GM18505 (cell line): ENCODE data around the gene LSAMP.
"Not testable (repeated sequence)": the region's sequence is repeated elsewhere in the genome, so short reads cannot be mapped to it uniquely, and the experiment has no call there.

Experiments used
- ATAC-seq: cut with Tn5 transposase; IDR thresholded peaks from one replicate; pipeline ENCODE4 v1.9.1; 2021; ENCODE audit not compliant: unreplicated experiment
- POLR2A ChIP-seq: IDR thresholded peaks from 4 replicates; pipeline ENCODE4 v1.6.1; 2011; ENCODE audit warnings: borderline replicate concordance; ENCODE audit not compliant: insufficient read depth, insufficient read length; ENCODE audit errors: extremely low read depth

The LSAMP gene

DNA sequence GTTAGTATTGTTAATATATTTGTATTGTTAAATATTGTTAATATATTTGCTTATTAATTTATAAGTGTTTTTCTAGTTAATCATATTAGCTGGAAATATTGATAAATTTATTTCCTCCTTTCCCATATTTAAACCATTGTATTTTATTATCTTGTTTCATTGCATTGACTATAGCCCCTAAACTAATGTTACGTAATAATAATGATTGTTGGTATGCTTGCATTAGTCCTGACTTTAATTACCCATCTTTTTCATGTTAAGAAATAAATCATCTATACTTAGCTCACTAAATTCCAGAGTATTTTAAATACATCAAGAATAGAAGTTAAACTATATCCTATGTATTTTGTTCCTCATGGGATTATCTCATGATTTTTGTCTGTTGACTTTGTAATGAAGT, 368.2 kb downstream of the LSAMP start:
- ATAC-seq, result no peak
- no peak for TF ChIP-seq POLR2A

DNA sequence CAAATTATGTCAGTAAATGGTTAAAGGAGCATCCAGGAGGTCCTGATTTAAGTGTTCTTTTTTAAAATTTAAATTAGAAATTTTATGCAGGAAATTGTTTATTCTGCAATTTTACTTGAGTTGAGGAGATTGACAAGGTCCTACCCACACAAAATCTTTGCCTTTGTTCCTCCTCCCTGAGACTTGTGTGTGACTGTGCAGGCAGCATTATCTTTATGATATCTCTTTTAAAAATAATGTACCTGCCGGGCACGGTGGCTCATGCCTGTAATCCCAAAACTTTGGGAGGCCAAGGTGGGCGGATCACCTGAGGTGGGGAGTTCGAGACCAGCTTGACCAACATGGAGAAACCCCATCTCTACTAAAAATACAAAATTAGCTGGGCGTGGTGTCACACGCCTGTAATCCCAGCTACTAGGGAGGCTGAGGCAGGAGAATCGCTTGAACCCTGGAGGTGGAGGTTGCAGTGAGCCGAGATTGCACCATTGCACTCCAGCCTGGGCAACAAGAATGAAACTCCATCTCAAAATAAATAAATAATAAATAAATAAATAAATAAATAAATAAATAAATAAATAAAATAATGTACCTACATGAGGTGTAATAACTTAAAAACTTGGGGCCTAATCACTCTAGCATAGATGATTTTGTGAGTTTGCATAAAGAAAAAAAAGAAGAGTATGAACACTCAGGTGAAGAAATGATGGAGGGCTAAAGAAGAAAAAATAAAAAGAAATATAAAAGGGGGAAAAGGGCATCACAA, 374.6 kb downstream of the LSAMP start:
- not testable (repeated sequence) for ATAC-seq

DNA sequence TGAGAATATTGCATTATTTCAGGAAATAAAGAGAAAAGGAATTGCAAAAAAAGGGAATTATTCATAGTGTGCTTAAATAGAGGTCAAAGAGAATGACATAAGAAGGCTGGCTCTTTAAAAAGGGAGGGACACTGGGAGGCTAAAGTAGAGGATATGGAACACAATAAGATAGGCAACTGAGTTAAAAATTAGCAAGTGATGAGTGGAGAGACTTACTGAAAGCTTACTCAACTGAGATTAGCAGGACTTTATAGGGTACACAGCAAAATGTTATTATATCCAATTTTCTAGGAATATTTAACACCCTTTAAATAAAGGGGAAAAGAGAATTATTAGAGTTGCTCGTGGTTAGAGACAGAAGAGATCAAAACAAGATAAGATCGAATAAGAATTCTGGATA, 375.2 kb downstream of the LSAMP start:
- TF ChIP-seq POLR2A, result no peak
- ATAC-seq, result no peak

DNA sequence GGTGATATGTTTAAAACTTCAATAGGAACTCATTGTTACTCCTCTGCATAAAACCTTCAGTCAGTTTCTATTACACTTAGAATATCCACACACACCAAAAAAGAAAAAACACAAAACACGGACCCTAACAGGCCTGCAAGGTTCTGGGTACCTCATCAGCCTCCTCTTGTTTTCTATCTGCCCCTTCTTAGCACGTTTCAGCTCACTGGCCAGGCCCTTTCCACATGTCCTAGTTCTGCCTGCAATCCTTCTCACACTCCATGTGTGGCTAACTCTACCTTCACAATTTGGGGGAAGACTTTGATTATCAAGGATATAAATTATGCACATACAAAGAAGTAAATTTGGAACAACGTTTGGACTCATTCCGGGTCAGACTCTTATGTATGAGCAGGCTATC, 376.3 kb downstream of the LSAMP start:
- TF ChIP-seq POLR2A, result no peak
- no peak for ATAC-seq

GRCh38 chr3:116067326-116067725, 378.0 kb downstream of the LSAMP start:
- TF ChIP-seq POLR2A, result no peak
- peak; percentile 99 for ATAC-seq

DNA sequence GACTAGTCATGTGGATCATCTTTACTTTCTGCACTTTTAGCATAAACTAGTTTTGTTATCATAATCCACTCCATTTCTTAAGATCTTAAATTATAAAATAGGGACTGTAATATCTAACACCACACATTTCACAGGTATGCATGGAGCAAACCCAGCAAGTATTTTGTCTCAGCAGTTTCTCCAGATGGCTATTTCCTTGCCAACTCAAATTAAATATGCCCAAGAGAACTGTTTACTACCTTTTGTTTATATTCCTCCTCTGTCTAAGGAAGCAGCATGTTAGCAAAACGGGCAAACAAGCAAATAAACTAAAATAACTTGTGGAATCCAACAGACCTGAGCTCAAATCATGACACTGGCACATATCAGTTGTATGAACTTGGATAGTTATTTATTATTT, 379.8 kb downstream of the LSAMP start:
- no peak for ATAC-seq
- TF ChIP-seq POLR2A, result no peak

DNA sequence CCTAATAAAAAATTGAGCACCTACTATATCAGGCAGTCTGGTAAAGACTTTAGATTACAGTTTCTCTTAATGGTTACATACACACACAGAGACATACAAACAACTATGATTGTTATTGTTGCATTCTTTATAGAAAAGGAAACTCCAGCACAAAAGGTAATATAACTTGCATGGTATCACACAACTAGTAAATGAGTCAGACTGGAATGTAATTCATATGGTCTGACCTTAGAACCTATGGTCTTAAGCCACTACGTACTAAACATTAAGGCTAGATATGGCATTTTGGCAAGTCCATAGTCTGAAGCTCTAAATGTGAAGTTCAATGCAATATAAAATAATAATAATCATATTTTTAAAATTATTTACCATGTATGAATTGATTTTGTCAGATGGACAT, 380.6 kb downstream of the LSAMP start:
- no peak for TF ChIP-seq POLR2A
- ATAC-seq, result no peak

DNA sequence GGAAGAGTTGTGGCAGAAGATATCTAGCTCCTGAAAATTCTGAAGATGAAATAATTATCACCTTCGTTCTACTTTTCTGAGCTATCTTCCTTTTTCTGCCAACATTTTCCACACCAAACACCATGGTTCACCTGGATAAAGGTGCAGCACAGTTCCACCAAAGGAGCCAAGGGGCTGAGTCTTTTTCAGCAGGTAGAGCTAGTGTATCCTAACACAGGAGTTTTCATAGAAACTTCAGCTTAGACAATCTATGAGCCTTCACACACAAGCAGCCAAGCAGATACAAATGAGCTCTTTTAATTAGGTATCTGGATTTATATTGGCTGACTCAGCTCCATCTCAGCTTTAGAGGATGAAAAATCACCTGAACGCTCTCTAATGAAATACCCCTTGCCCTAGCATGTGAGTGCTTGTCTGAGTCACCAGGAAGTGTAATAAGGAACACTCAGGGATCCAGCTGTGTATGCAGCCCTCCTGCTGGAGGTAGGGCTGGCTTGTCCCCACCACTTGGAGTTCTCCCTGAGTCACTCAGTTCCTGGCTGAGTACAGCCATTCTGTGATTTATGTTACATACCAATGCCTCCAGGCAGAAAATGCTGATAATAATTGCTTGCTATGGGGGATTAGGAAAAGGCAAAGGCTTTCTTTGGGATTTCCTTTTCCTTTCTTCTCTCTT, 385.7 kb downstream of the LSAMP start:
- no peak for ATAC-seq
- no peak for TF ChIP-seq POLR2A

DNA sequence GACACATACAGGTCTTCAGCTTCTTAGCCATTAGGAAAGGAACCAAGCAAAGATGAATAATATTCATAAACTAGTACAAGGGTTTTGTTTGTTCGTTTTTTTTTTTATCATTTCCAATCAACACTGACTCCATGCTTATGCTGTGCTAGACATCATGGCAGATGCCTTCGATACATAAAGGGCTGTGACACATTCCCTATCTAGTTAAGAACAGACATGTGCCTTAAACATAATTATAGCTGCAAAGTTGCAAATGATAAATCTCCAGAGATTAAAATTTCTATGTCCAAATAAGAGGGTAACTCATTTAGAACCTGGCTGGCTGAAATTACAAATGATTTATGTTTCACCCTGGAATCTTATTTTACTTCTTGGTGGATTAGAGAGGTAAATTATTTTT, 386.4 kb downstream of the LSAMP start:
- no peak for ATAC-seq

DNA sequence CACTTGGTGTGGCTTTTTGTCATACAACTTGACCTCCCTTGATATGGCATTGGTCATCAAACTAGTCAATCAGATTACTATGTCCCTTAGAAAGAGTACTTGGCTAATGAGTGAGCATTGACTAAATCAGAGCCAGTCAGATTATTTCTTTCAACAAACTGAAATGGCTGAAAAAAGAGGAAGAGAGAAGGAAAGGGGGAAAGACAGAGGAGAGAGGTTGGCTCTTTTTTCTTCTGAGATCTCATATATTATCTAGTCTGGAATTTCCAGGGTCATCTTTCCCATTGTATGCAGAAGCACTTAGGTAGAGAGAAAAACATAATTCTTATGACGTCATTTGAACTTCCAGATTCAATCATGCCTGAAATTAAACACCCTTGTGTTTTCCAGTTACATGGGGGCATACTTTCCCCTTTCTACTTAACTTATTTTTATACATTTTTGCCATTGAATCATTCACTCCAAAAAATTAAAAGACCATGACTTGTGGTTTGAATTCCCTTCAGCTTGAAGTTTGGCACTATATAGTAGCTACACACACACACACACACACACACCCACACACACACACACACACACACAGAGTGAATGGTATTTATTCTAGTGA, 387.8 kb downstream of the LSAMP start:
- no peak for TF ChIP-seq POLR2A
- no peak for ATAC-seq

More for the DNA sequence above, 386.4 kb downstream of the LSAMP start:
- TF ChIP-seq POLR2A, result no peak

DNA sequence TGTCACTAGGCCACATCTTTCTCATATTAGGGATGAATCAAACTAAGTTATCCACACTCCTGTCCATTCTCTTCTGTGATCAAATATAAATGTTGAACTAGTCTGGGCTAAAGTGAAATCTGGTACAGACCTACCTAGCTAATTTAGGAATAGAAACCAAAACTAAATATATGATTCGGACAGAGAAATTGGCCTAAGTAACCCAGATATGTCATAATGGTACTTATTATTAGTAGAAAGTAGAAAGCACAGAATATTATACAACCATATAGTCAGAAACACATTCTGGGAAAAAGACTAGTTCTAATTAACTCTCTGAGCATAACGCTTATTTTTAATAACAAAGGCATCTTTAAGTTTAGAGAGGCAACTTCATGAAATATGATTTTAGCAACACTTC, 389.0 kb downstream of the LSAMP start:
- TF ChIP-seq POLR2A, result no peak
- peak; percentile 79 for ATAC-seq

DNA sequence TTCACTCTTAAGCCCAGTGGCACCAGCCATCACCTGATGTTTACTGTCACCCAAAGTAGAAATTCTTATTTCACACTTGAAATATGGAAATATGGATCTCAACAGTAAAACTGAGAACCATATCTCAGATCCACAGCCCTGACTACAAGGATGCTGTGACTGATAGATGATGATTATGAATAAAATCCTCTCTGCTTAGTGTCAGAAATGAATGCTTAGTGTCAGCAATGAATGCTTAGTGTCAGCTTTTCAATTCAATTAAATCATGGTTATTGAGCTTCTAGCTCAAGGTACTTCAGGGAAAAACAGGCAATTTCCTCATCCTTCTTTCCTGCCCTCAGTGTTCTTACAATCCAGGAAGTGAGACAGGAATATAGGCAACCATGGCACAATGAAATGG, 392.3 kb downstream of the LSAMP start:
- ATAC-seq, result no peak
- TF ChIP-seq POLR2A, result no peak

GRCh38 chr3:116052602-116053001, 392.7 kb downstream of the LSAMP start:
- no peak for TF ChIP-seq POLR2A
- ATAC-seq, result no peak

- TF ChIP-seq POLR2A, result no peak
- ATAC-seq, result no peak
These were observed 393.7 kb downstream of the LSAMP start for GRCh38 chr3:116051586-116051985.
